Activated T-cell treated with anti-CD3 and anti-CD28 coated beads, Interleukin-2, amount 50 U/mL, for 4 hours (primary cell): ENCODE results near the gene DVL3. TPM values are rescaled to one million over a fixed set of nuclear protein-coding genes. Genes with fewer than 3 reads are reported as not detected.
"Not testable (repeated sequence)": the region's sequence is repeated elsewhere in the genome, so short reads cannot be mapped to it uniquely, and the experiment has no call there.

Experiments used
- ATAC-seq, 2 donors: fragments of 200-7000 bp; cut with Tn5 transposase; one replicate each; pipeline ENCODE4 v1.10.0; 2021
- DNase-seq: peaks from one replicate; pipeline ENCODE4 v3.0.0-alpha.2; 2020
- H3K27me3 Mint-ChIP-seq: one replicate; pipeline ENCODE4 v1.8.0; 2021; ENCODE audit warnings: low read depth, mixed read lengths
- H3K36me3 Mint-ChIP-seq: one replicate; pipeline ENCODE4 v1.8.0; 2022; ENCODE audit warnings: mixed read lengths; ENCODE audit not compliant: insufficient read depth
- H3K4me1 Mint-ChIP-seq: one replicate; pipeline ENCODE4 v1.8.0; 2021; ENCODE audit warnings: low read depth, mixed read lengths
- H3K4me3 Mint-ChIP-seq: one replicate; pipeline ENCODE4 v1.8.0; 2021; ENCODE audit warnings: mild to moderate bottlenecking, moderate library complexity, mixed read lengths
- H3K9me3 Mint-ChIP-seq: one replicate; pipeline ENCODE4 v1.8.0; 2021; ENCODE audit warnings: mixed read lengths
- total RNA-seq, 3 donors: library from RNA; stranded (reverse); gene quantifications; one replicate each; pipeline ENCODE4 v1.2.1, GENCODE V29; 2021

Gene DVL3
- total RNA-seq, 3 donors from 2014 or later = 38.7 to 46.4 (median 40.3) TPM

DNA sequence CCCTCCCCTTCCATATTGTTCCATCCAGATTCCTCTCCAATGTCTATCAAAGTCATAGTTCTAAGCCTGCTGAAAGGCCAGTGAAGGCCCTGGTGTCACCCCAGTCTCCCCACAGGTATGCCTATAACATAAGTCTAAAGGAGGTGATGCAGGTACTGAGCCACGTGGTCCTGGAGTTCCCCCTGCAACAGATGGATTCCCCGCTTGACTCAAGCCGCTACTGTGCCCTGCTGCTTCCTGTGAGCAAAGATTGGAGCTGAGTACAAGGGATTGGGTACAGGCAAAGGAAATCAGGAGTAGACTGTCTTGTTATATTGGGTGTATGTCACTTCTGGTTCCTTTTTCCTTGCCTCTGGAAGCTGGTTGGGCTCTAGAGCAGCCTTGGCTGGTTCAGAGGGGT lies 11.8 kb upstream of the DVL3 start:
- no peaks in the 10 kb centered on the region for H3K27me3 Mint-ChIP-seq
- no peak overlapping the region for H3K4me3 Mint-ChIP-seq
- no peaks in the 10 kb centered on the region for H3K9me3 Mint-ChIP-seq

DNA sequence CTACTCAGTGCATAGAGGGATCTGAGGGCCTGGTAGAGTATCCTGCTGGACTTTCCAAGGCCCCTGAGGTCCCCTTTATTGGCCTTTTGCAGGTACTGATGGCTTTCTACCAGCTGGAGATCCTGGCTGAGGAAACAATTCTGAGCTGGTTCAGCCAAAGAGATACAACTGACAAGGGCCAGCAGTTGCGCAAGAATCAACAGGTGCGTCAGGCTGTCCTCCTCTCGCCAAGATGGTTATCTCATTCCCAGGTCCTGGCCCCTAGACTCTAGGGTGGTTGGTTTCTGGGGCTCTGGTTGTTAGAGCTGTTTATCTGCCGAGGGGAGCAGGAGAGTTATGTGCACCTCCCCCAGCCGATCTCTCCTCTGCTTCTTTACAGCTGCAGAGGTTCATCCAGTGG lies 10.7 kb upstream of the DVL3 start:
- H3K27me3 Mint-ChIP-seq = no peaks in the 10 kb centered on the region
- H3K4me1 Mint-ChIP-seq = no peaks in the 10 kb centered on the region
- H3K9me3 Mint-ChIP-seq = no peaks in the 10 kb centered on the region
- ATAC-seq = no peak
- peaks cover 32% of the 10 kb centered on the region for H3K36me3 Mint-ChIP-seq
- no peak overlapping the region for H3K4me3 Mint-ChIP-seq
- DNase-seq = no peak

More for the DNA sequence above, 11.8 kb upstream of the DVL3 start:
- ATAC-seq = no peak
- Mint-ChIP-seq H3K4me1 (no peaks in the 10 kb centered on the region), H3K36me3 (peaks cover 32% of the 10 kb centered on the region)
- DNase-seq = no peak

DNA sequence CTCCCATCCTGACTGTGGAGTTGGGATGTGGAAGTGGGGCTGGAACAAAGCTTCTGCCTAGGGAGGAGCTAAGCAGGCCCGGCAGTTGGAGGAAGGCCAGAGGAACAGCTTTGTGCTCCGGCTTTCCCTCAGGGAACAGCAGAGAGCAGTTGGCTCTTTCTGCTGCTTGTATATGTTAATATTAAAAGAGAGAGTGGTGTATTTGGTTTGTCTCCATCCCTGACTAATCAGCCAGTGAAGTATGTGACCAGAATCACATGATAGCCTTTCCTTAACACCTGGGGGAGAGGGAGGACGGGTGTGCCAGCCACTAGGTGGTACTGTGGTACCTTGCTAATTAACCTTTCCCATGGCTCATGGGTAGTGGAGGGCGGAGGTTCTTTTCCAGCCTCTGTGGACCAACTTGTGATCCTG lies 10.1 kb upstream of the DVL3 start:
- H3K27me3 Mint-ChIP-seq = no peaks in the 10 kb centered on the region
- DNase-seq = peak; percentile 26
- no peaks in the 10 kb centered on the region for H3K9me3 Mint-ChIP-seq
- H3K36me3 Mint-ChIP-seq = peaks cover 29% of the 10 kb centered on the region
- no peaks in the 10 kb centered on the region for H3K4me1 Mint-ChIP-seq
- ATAC-seq = peak; percentile 58 to 62
- no peak overlapping the region for H3K4me3 Mint-ChIP-seq

DNA sequence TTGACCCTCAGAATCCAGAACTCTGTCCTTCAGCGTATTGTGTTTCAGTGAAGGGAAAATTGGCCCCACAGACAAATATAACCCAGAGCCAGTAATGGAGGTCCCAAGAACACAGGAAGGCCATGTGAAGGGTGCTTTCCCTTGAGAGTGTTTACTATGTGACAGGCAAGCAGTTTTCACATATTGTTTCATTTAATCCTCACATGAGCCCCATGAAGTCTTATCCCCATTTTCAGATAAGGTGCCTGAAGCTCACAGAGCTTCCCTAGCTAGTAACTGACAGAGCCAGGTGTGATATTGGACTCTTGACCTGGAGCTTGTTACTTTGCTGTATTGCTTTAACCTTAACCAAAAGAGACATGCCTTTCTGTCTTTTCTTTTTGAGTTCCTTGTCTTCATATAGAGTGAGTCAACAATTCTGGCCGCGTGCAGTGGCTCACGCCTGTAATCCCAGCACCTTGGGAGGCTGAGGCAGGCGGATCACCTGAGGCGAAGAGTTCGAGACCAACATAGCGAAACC lies 9.4 kb upstream of the DVL3 start:
- Mint-ChIP-seq H3K36me3 (peaks cover 27% of the 10 kb centered on the region), H3K27me3 (no peaks in the 10 kb centered on the region), H3K4me3 (no peak overlapping the region), H3K4me1 (no peaks in the 10 kb centered on the region), H3K9me3 (no peaks in the 10 kb centered on the region)
- DNase-seq (no peak), ATAC-seq (no peak)

DNA sequence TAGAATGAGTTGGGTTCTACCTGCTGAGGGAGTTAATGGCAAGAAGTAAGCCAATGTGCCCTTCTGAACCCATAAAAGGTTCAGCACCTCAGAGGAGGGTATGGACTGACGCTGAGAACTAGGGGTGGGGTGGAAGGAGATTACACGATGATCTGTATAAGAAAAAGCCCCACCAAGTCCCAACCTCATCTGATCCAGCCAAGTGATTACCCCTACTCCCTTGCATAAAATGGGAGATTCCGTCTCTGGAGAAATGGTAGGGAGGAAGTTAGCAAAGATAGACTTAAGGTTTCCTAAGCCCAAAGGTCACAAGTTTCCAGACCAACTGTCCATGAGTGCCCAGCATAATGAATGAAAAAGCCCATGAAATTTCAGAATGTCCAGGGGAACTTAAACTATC lies 7.1 kb upstream of the DVL3 start:
- no peak for ATAC-seq
- no peak for DNase-seq
- no peaks in the 10 kb centered on the region for H3K9me3 Mint-ChIP-seq
- H3K36me3 Mint-ChIP-seq = peaks cover 8% of the 10 kb centered on the region
- no peaks in the 10 kb centered on the region for H3K27me3 Mint-ChIP-seq
- H3K4me3 Mint-ChIP-seq = no peak overlapping the region
- H3K4me1 Mint-ChIP-seq = no peaks in the 10 kb centered on the region

DNA sequence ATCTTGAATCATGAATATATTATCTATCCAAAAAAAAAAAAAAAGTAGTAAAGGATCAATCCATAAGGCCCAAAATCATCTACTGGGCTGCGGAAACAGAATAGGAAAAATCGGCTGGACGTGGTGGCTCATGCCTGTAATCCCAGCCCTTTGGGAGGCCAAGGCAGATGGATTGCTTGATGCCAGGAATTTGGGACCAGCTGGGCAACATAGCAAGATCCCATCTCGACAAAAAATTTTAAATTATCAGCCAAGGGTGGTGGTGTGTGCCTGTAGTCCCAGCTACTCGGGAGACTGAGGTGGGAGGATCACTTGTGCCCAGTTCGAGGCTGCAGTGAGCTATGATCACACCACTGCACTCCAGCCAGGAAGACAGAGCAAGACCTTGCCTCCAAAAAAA lies 6.1 kb upstream of the DVL3 start:
- DNase-seq = no peak
- Mint-ChIP-seq H3K36me3 (peaks cover 4% of the 10 kb centered on the region), H3K4me1 (peaks cover 2% of the 10 kb centered on the region), H3K9me3 (no peaks in the 10 kb centered on the region), H3K4me3 (no peak overlapping the region), H3K27me3 (no peaks in the 10 kb centered on the region)
- ATAC-seq = no peak

DNA sequence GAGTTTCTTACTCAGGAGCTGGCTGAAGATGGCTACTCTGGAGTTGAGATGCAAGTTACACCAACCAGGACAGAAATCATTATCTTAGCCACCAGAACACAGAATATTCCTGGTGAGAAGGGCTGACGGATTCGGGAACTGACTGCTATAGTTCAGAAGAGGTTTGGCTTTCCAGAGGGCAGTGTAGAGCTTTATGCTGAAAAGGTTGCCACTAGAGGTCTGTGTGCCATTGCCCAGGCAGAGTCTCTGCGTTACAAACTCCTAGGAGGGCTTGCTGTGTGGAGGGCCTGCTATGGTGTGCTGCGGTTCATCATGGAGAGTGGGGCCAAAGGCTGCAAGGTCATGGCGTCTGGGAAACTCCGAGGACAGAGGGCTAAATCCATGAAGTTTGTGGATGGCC lies 5.4 kb upstream of the DVL3 start:
- H3K9me3 Mint-ChIP-seq, H3K27me3 Mint-ChIP-seq, ATAC-seq, DNase-seq, H3K4me1 Mint-ChIP-seq, H3K36me3 Mint-ChIP-seq, H3K4me3 Mint-ChIP-seq: not testable (repeated sequence)

DNA sequence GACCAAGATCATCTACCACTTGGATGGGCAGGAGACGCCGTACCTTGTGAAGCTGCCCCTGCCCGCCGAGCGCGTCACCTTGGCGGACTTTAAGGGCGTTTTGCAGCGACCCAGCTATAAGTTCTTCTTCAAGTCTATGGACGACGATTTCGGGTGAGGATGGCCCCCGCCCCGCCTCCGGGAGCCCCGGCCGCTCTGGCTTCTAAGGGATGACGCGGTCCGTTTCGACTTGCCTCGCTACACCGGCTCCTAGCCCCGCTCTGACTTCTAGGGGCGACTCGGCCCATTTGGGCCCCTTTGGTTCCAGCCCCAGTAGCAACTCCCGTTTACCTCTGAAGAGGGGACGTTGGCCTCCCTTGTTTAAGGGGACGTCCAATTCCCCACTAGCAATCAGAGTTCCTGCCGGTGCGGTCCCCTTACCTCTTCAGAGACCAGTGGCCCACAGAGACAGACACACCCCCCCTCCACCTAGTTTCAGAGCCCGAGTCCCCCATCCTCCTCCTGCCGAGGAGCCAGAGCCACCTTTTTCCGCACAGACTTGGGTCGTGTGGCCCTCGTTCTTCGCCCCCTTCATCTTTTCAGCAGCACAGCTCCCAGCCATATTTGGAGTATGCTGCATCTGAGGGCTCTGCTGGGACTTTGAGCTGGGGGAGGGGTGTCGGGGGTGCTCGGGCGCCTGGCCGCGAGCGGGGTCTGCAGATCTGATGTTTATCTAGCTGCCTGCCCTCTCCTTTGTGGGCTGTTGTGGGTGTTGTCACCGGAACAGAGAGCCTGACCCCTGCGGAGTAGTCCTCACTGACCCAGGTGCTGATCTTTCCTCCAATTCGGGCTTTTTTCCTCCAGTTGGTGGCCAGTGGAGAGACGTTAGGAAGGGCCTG lies 706 bp downstream of the DVL3 start:
- peak overlapping the region; percentile 93 for H3K4me3 Mint-ChIP-seq
- H3K4me1 Mint-ChIP-seq = peaks cover 28% of the 10 kb centered on the region
- ATAC-seq = peak; percentile 74 to 78
- H3K27me3 Mint-ChIP-seq = no peaks in the 10 kb centered on the region
- H3K36me3 Mint-ChIP-seq = no peaks in the 10 kb centered on the region
- peak; percentile 30 for DNase-seq
- H3K9me3 Mint-ChIP-seq = no peaks in the 10 kb centered on the region

DNA sequence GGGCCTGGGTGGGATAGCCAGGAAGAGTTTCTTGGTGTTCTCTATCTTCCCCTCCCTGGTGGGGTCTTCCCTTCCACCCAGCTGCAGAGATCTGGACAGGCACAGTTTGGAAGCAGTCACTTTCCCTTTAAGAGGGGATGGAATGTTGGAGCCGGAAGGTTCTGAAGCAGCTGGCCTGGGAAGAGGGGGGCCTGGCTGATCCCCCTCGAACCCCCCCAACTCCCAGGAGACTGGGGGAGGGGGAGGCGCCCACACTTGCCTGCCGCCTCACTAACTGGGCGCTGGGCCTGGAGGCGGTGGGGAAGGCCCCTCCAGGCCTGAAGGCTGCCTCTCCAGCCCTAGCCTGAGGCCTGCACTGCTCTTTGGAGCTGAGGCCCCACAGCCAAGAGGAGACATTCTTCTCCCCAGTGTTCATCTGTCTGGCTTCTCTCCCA lies 1.4 kb downstream of the DVL3 start:
- Mint-ChIP-seq H3K36me3 (no peaks in the 10 kb centered on the region), H3K9me3 (no peaks in the 10 kb centered on the region), H3K4me1 (peaks cover 28% of the 10 kb centered on the region), H3K27me3 (no peaks in the 10 kb centered on the region), H3K4me3 (peak overlapping the region; percentile 93)
- no peak for ATAC-seq
- DNase-seq = no peak

DNA sequence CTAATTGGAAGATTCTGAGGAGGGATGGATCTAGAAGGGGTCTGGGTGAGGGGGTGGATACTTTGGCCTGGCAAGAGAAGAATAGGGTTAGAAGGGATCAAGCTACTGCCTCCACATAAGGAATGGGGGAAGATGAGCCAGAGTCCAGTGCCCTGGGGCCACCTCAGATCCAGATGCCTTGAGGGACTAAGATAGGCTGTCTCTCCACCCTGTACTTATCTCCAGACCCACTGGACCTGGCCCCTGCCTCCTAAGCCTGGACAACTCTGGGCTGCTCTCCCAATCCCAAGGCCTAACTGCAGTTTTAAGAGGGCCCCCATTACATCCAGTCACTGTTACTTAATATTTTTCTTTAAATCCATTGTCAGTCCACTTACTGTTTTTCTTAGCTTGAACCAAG lies 2.0 kb downstream of the DVL3 start:
- peak overlapping the region; percentile 93 for H3K4me3 Mint-ChIP-seq
- peaks cover 28% of the 10 kb centered on the region for H3K4me1 Mint-ChIP-seq
- H3K27me3 Mint-ChIP-seq = no peaks in the 10 kb centered on the region
- no peaks in the 10 kb centered on the region for H3K36me3 Mint-ChIP-seq
- DNase-seq (no peak), ATAC-seq (no peak)
- H3K9me3 Mint-ChIP-seq = no peaks in the 10 kb centered on the region

DNA sequence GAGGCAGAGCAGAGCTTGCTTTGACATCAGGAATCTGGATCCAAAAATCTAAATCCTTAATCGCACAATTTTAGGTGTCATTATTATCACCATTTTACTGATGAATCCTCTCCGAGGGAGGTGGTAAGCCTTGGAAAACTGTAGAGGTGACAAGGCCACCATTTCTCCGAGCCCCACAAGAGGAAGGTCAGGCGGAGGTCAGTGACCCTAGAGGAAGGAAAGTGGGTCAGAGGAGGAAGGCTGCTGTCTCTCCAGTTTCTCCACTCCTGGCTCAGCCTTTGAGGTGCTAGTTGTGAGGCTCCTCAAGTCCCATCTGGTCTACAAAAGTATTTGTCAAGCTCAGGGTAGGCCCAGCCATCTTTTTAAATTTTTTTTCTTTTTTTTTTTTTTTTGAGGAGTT lies 3.2 kb downstream of the DVL3 start:
- ATAC-seq (no peak), DNase-seq (no peak)
- Mint-ChIP-seq H3K27me3 (no peaks in the 10 kb centered on the region), H3K9me3 (no peaks in the 10 kb centered on the region), H3K4me3 (no peak overlapping the region), H3K4me1 (peaks cover 28% of the 10 kb centered on the region), H3K36me3 (no peaks in the 10 kb centered on the region)

DNA sequence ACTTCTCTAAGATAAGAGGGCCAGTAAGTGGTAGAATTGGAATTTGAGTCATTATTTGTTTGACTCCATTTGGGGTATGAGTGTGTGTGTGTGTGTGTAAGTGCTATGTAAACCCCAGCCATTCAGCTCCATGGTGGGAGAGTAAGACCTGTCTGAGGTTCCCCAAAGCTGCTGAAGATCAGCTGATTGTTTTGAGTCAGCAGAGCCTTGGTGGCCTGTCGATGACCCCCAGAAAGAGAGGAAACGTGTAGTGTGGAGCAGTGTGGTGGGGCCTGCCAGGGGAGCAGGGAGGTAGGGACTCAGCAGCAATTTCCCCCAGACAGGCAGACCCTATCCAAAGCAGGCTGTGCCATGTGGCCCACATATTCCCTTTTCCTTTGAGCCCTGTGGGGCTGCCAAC lies 5.3 kb downstream of the DVL3 start:
- H3K36me3 Mint-ChIP-seq = peaks cover 7% of the 10 kb centered on the region
- H3K4me3 Mint-ChIP-seq = no peak overlapping the region
- no peaks in the 10 kb centered on the region for H3K27me3 Mint-ChIP-seq
- no peaks in the 10 kb centered on the region for H3K9me3 Mint-ChIP-seq
- peaks cover 26% of the 10 kb centered on the region for H3K4me1 Mint-ChIP-seq
- DNase-seq (no peak), ATAC-seq (no peak)

DNA sequence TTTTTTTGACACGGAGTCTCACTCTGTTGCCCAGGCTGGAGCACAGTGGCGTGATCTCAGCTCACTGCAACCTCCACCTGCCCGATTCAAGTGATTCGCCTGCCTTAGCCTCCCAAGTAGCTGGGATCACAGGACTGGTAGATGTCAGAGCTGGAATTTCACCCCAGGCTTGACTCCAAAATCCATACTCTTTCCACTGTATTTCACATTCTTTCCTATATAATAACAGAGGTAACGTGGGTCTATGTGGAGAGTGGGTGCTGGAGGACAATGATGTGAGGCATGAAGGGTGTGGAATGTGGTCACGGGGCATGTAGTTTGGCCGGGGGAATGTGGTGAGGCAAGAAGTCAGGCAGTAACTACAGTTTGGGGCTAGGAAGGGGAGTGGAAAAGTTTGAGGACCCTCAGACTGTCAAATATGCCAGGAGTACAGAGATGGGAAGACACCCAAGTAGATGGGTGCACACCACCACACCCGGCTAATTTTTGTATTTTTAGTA lies 7.4 kb downstream of the DVL3 start:
- H3K27me3 Mint-ChIP-seq, ATAC-seq, DNase-seq, H3K9me3 Mint-ChIP-seq, H3K4me3 Mint-ChIP-seq: not testable (repeated sequence)
- Mint-ChIP-seq H3K4me1 (peaks cover 13% of the 10 kb centered on the region), H3K36me3 (peaks cover 17% of the 10 kb centered on the region)

DNA sequence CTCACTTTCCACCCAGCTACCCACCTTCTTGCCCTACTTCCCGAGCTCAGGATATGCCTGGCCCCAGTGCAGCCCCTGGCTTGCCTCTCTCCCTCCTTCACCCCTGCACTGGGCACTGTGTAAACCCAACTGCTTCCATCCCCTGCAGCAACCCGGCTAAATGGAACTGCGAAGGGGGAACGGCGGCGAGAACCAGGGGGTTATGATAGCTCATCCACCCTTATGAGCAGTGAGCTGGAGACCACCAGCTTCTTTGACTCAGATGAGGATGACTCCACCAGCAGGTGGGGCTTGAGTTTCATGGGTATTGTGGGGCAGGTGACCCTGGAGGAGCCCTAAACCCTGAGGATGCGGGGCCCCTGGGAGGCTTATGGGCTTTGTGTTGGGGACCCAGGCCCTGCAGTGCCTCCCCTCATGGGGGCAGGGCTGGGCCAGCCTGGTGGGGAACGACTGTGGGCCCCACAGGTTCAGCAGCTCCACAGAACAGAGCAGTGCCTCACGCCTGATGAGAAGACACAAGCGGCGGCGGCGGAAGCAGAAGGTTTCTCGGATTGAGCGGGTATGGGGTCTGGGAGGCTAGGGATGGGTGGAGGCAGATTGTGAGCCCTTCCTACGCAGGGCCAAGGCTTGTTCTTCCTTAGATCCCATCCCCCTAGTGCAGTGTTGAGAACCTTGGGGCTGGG lies 9.6 kb downstream of the DVL3 start:
- Mint-ChIP-seq H3K27me3 (no peaks in the 10 kb centered on the region), H3K4me3 (no peak overlapping the region), H3K4me1 (peaks cover 5% of the 10 kb centered on the region), H3K36me3 (peaks cover 19% of the 10 kb centered on the region), H3K9me3 (no peaks in the 10 kb centered on the region)
- no peak for ATAC-seq
- no peak for DNase-seq
